Body of pancreas (tissue), 4 donors: ENCODE results near the gene MOK.

ENCODE experiments used
- CTCF ChIP-seq, 7 experiments: fragments of 450-650 bp in 4 of 7; fragments of 200-600 bp in 3 of 7; sonication (generic) in 3 of 7; IDR thresholded peaks; one replicate each; pipeline ENCODE4 v1.5.1; 2016 to 2019; ENCODE audit warnings: antibody characterized with exemption in 7 of 7
- POLR2A ChIP-seq, 3 donors: fragments of 450-650 bp; IDR thresholded peaks; one replicate each; pipeline ENCODE4 v1.6.1; 2016; ENCODE audit warnings: antibody characterized with exemption in 3 of 3, mild to moderate bottlenecking in 2 of 3

- TF ChIP-seq POLR2A (IDR thresholded peaks at IDR 0.05) (no peak), CTCF (IDR thresholded peaks at IDR 0.05) (no peak)
Observed at GRCh38 chr14:102250636-102251035, 54.3 kb downstream of the MOK start.
